PC-9 (cell line): Measurements from ENCODE around the gene MST1. TPM values are rescaled to one million over a fixed set of nuclear protein-coding genes. Genes with fewer than 3 reads are reported as not detected.

Source experiments
- Bru-seq: library from RNA; stranded (reverse); fragments of 400-500 nt; gene quantifications from one replicate; lab custom pipeline; 2021; lab: Mats Ljungman, UMichigan
- BruChase-seq, 2 experiments: library from RNA; stranded (reverse); fragments of 400-500 nt; gene quantifications; one replicate each; lab custom pipeline; 2021; lab: Mats Ljungman, UMichigan
- BruUV-seq: library from RNA; stranded (reverse); fragments of 400-500 nt; replicated peaks from 2 replicates; lab custom pipeline; 2021; lab: Mats Ljungman, UMichigan
- CTCF ChIA-PET: fragments of 300-600 bp; sonication (Branson Sonifier 250); formaldehyde crosslinking; loops from one replicate; lab custom pipeline; 2022; ENCODE audit warnings: antibody characterized with exemption; lab: Charles Lee
- POLR2A ChIA-PET: fragments of 300-600 bp; sonication (Branson Sonifier 250); formaldehyde crosslinking; loops from one replicate; lab custom pipeline; 2022; ENCODE audit warnings: antibody characterized with exemption; ENCODE audit not compliant: unreplicated experiment; lab: Charles Lee
- DNase-seq, 2 experiments: peaks; one replicate each; pipeline versions ENCODE4 v3.0.0 to v3.0.0-alpha.2; 2015 to 2022; ENCODE audit warnings: mixed read lengths in 1 of 2
- H2AFZ ChIP-seq: fragments of 200-600 bp; sonication (generic); 2 replicates; pipeline ENCODE4 v1.8.1; 2017; ENCODE audit warnings: antibody characterized with exemption
- H3F3A ChIP-seq: fragments of 200-600 bp; sonication (generic); 2 replicates; pipeline ENCODE4 v1.8.1; 2017; ENCODE audit warnings: antibody characterized with exemption, mild to moderate bottlenecking, low read depth; ENCODE audit not compliant: insufficient read depth
- H3K27ac ChIP-seq: fragments of 200-600 bp; sonication (generic); 2 replicates; pipeline ENCODE4 v1.6.1; 2016; ENCODE audit warnings: mixed run types
- H3K27me3 ChIP-seq: fragments of 200-600 bp; sonication (generic); 2 replicates; pipeline ENCODE4 v1.6.1; 2016; ENCODE audit warnings: low read depth, mixed run types; ENCODE audit not compliant: insufficient read depth
- H3K36me3 ChIP-seq: fragments of 200-600 bp; sonication (generic); 2 replicates; pipeline ENCODE4 v1.6.1; 2016; ENCODE audit warnings: low read depth, mixed run types
- H3K4me1 ChIP-seq: fragments of 200-600 bp; sonication (generic); replicated peaks from 2 replicates; pipeline ENCODE4 v1.6.1; 2016; ENCODE audit warnings: mixed run types; ENCODE audit not compliant: insufficient read depth
- H3K4me2 ChIP-seq: fragments of 200-600 bp; sonication (generic); 2 replicates; pipeline ENCODE4 v1.6.1; 2017; ENCODE audit warnings: mixed run types
- H3K4me3 ChIP-seq: fragments of 200-600 bp; sonication (generic); 2 replicates; pipeline ENCODE4 v1.6.1; 2016; ENCODE audit warnings: mixed run types
- H3K79me2 ChIP-seq: fragments of 200-600 bp; sonication (generic); 2 replicates; pipeline ENCODE4 v1.6.1; 2017; ENCODE audit warnings: low read depth, mixed run types
- H3K9me2 ChIP-seq: fragments of 200-600 bp; sonication (generic); 2 replicates; pipeline ENCODE4 v1.8.1; 2017; ENCODE audit warnings: mild to moderate bottlenecking; ENCODE audit not compliant: insufficient read depth
- H3K9me3 ChIP-seq: fragments of 200-600 bp; sonication (generic); 2 replicates; pipeline ENCODE4 v1.8.1; 2016; ENCODE audit warnings: low read depth; ENCODE audit not compliant: insufficient read depth
- H4K20me1 ChIP-seq: fragments of 200-600 bp; sonication (generic); 2 replicates; pipeline ENCODE4 v1.8.1; 2017; ENCODE audit not compliant: insufficient read depth
- CTCF ChIP-seq: fragments of 200-600 bp; sonication (generic); conservative IDR thresholded peaks from 2 replicates; pipeline ENCODE4 v1.6.1; 2017; ENCODE audit warnings: mixed run types, antibody characterized with exemption, mild to moderate bottlenecking, moderate library complexity
- EZH2 ChIP-seq: fragments of 200-600 bp; sonication (generic); IDR thresholded peaks from 2 replicates; pipeline ENCODE4 v1.8.0; 2017; ENCODE audit warnings: antibody characterized with exemption, low read depth
- intact Hi-C: fragments of 100-400 bp; cut with micrococcal nuclease; formaldehyde crosslinking; loops from one replicate; pipeline ENCODE4 v1.10.0; 2022; ENCODE audit not compliant: unreplicated experiment
- long read RNA-seq: library from polyadenylated mRNA; stranded (forward); transcript quantifications from one replicate; pipeline ENCODE4 v2.0.0, GENCODE V29; 2022
- total RNA-seq: library from RNA; stranded (reverse); gene quantifications from 2 replicates; pipeline ENCODE4 v1.2.3, GENCODE V29; 2021

MST1 gene
- 10.4 and 16.8 TPM in 2 replicates for total RNA-seq
- percentile 26 among the genes with signal in this experiment for Bru-seq, nascent RNA
- percentile 39 among the genes with signal in this experiment for BruChase-seq, experiment 1, labeled RNA remaining after a 2-hour chase
- percentile 39 among the genes with signal in this experiment for BruChase-seq, experiment 2, labeled RNA remaining after a 6-hour chase
- long read RNA-seq, partial matches to known transcripts = 0 of 1 reads
- long read RNA-seq, other reads (novel, unspliced or antisense) = 1 of 1 reads

- ChIA-PET CTCF (no interaction called here), POLR2A (no interaction called here)
- no peaks in the 10 kb centered on the region for H4K20me1 ChIP-seq
- H3K9me2 ChIP-seq = no peaks in the 10 kb centered on the region
- peak within 1 kb of the TSS; percentile 74 for H3K4me2 ChIP-seq
- no peaks in the 10 kb centered on the region for H3F3A ChIP-seq
- H3K27me3 ChIP-seq = no peaks in the 10 kb centered on the region
- no peaks in the 10 kb centered on the region; the same call in 1 of the 2 replicates for H3K36me3 ChIP-seq
- H3K27ac ChIP-seq = peak within 1 kb of the TSS; percentile 21; the same call in 1 of the 2 replicates
- H3K4me3 ChIP-seq = peak within 1 kb of the TSS; percentile 95
- TF ChIP-seq CTCF (no peak; the same call in 1 of the 2 replicates), EZH2 (no peak)
- peak within 1 kb of the TSS; percentile 78 for H2AFZ ChIP-seq
- no peaks in the 10 kb centered on the region for H3K9me3 ChIP-seq
- BruUV-seq = TSS peak; percentile 82
- H3K4me1 ChIP-seq = no peaks in the 10 kb centered on the region
- peaks cover 9% of the 10 kb centered on the region; the same call in 1 of the 2 replicates for H3K79me2 ChIP-seq
- DNase-seq = peak; percentile 61 to 88
- intact Hi-C loops = no loop called here
These were observed at the start of gene MST1, which contains the start of gene RNF123 for GRCh38 chr3:49689046-49689907. TSS of gene MST1 (minus strand) at chr3:49689474. CDS start at chr3:49688691, 783 bp downstream. TSS of gene RNF123 (plus strand) at chr3:49689557. CDS start at chr3:49691166, 1,609 bp downstream.

- 0 out of 2 replicates have a peak, but pooled peaks cover 4% of the 10 kb centered on the region for H3K36me3 ChIP-seq
- H3K4me2 ChIP-seq = no peak overlapping the region
- TF ChIP-seq CTCF (no peak), EZH2 (no peak)
- intact Hi-C loops = no loop called here
- no peaks in the 10 kb centered on the region for H3K9me3 ChIP-seq
- H3K27me3 ChIP-seq = no peaks in the 10 kb centered on the region
- POLR2A ChIA-PET = no interaction called here
- no peak for DNase-seq
- no peak overlapping the region for H3K4me3 ChIP-seq
- H3F3A ChIP-seq = no peaks in the 10 kb centered on the region
- no peak overlapping the region for H3K27ac ChIP-seq
- H3K79me2 ChIP-seq = no peaks in the 10 kb centered on the region
- H4K20me1 ChIP-seq = no peaks in the 10 kb centered on the region
- H3K9me2 ChIP-seq = no peaks in the 10 kb centered on the region
- H3K4me1 ChIP-seq = no peaks in the 10 kb centered on the region
- BruUV-seq = no TSS peak
- H2AFZ ChIP-seq = no peak overlapping the region
- CTCF ChIA-PET = no interaction called here
These were observed 48.9 kb upstream of the MST1 start for GRCh38 chr3:49738067-49738713.

GRCh38 chr3:49734752-49735151, 45.5 kb upstream of the MST1 start:
- no peak overlapping the region for H2AFZ ChIP-seq
- no peaks in the 10 kb centered on the region; the same call in 1 of the 2 replicates for H4K20me1 ChIP-seq
- no peak overlapping the region for H3K27ac ChIP-seq
- no peaks in the 10 kb centered on the region for H3K4me1 ChIP-seq
- no peaks in the 10 kb centered on the region for H3K27me3 ChIP-seq
- H3K79me2 ChIP-seq = no peaks in the 10 kb centered on the region
- intact Hi-C loops = no loop called here
- H3K4me3 ChIP-seq = no peak overlapping the region
- DNase-seq = no peak
- no peaks in the 10 kb centered on the region for H3K9me2 ChIP-seq
- H3K9me3 ChIP-seq = no peaks in the 10 kb centered on the region
- H3K4me2 ChIP-seq = no peak overlapping the region
- CTCF ChIA-PET = no interaction called here
- POLR2A ChIA-PET = no interaction called here
- H3F3A ChIP-seq = 0 out of 2 replicates have a peak, but pooled peaks cover 3% of the 10 kb centered on the region
- no TSS peak for BruUV-seq
- TF ChIP-seq CTCF (no peak), EZH2 (no peak)
- H3K36me3 ChIP-seq = 0 out of 2 replicates have a peak, but pooled peaks cover 4% of the 10 kb centered on the region
